Measurements from ENCODE around the gene FCGR1A.
"Not testable (repeated sequence)": the region's sequence is repeated elsewhere in the genome, so short reads cannot be mapped to it uniquely, and the experiment has no call there.

DNA sequence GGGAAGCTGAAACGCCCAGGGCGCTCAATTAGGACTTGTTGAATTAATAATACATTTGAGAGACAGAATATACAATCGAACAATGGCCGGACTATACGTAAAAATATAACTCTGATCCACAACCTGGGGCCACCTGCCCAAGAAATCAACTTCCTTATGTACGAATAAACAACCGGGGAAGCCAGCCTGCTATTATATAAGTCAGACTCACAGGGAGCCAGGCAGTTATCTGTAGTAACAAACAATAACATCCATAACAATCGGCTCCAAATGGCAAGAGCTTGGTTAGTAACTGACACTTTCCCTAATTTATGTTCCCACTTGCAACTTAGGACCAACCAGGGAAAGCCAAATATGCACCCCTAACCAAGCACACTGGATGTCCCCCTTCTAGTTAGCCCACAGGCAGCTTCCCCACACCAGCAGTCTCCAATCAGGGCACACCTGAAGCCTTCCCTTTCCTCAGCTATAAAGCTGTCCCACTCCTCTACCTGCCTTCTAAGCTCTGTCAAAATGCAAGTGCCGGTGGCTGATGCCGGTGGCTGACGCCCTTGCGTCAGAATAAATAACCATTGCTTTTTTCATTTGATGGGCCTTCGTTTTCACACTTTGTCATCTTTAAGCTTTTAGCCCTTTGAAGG, 41.8 kb upstream of the FCGR1A start:
- not testable (repeated sequence) for TF ChIP-seq POLR2AphosphoS5 (IDR thresholded peaks at IDR 0.05)
- TF ChIP-seq, protein P1, sequence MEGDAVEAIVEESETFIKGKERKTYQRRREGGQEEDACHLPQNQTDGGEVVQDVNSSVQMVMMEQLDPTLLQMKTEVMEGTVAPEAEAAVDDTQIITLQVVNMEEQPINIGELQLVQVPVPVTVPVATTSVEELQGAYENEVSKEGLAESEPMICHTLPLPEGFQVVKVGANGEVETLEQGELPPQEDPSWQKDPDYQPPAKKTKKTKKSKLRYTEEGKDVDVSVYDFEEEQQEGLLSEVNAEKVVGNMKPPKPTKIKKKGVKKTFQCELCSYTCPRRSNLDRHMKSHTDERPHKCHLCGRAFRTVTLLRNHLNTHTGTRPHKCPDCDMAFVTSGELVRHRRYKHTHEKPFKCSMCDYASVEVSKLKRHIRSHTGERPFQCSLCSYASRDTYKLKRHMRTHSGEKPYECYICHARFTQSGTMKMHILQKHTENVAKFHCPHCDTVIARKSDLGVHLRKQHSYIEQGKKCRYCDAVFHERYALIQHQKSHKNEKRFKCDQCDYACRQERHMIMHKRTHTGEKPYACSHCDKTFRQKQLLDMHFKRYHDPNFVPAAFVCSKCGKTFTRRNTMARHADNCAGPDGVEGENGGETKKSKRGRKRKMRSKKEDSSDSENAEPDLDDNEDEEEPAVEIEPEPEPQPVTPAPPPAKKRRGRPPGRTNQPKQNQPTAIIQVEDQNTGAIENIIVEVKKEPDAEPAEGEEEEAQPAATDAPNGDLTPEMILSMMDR (IDR thresholded peaks at IDR 0.05): not testable (repeated sequence)

Measured in transverse colon (tissue), 4 donors.